WTC11 (cell line): Measurements from ENCODE around the gene VCPKMT. TPM values are rescaled to one million over a fixed set of nuclear protein-coding genes. Genes with fewer than 3 reads are reported as not detected.

ENCODE experiments used
- ATAC-seq: fragments of 200-7000 bp; cut with Tn5 transposase; 2 replicates; pipeline ENCODE4 v1.10.0; 2021; ENCODE audit warnings: mild to moderate bottlenecking, moderate library complexity
- CTCF ChIA-PET: fragments of 300-600 bp; sonication (Branson Sonifier 250); formaldehyde crosslinking; loops from one replicate; lab custom pipeline; 2021; ENCODE audit warnings: antibody characterized with exemption; lab: Charles Lee
- POLR2A ChIA-PET: fragments of 350-600 bp; sonication (Branson Sonifier 250); formaldehyde crosslinking; loops from one replicate; lab custom pipeline; 2021; ENCODE audit warnings: antibody characterized with exemption; lab: Charles Lee
- DNase-seq: peaks from one replicate; pipeline ENCODE4 v3.0.0; 2021; ENCODE audit warnings: low spot score
- H3K27ac Mint-ChIP-seq: 2 replicates; pipeline ENCODE4 v1.8.0; 2021; ENCODE audit warnings: mixed read lengths
- H3K27me3 Mint-ChIP-seq: 2 replicates; pipeline ENCODE4 v1.8.0; 2021; ENCODE audit warnings: low read depth, mild to moderate bottlenecking, moderate library complexity, mixed read lengths
- H3K36me3 Mint-ChIP-seq: 2 replicates; pipeline ENCODE4 v1.8.0; 2021; ENCODE audit warnings: mixed read lengths
- H3K4me1 Mint-ChIP-seq: 2 replicates; pipeline ENCODE4 v1.8.0; 2022; ENCODE audit warnings: mixed read lengths
- H3K4me3 Mint-ChIP-seq: 2 replicates; pipeline ENCODE4 v1.8.0; 2021; ENCODE audit warnings: mild to moderate bottlenecking, moderate library complexity, mixed read lengths
- H3K9me3 Mint-ChIP-seq: 2 replicates; pipeline ENCODE4 v1.8.0; 2021; ENCODE audit warnings: mixed read lengths
- ATF1 ChIP-seq: sonication (generic); formaldehyde crosslinking; IDR thresholded peaks from 2 replicates; pipeline ENCODE4 v1.8.1; 2023; ENCODE audit warnings: mild to moderate bottlenecking, moderate library complexity, missing genetic modification reagents
- ATF6 ChIP-seq: sonication (generic); formaldehyde crosslinking; IDR thresholded peaks from 2 replicates; pipeline ENCODE4 v1.8.1; 2023; ENCODE audit warnings: mild to moderate bottlenecking, missing genetic modification reagents
- FOXP1 ChIP-seq: sonication (generic); formaldehyde crosslinking; IDR thresholded peaks from 2 replicates; pipeline ENCODE4 v1.8.0; 2022; ENCODE audit warnings: missing genetic modification reagents, mild to moderate bottlenecking, moderate library complexity, borderline replicate concordance
- HMGA2 ChIP-seq: fragments of 250-450 bp; sonication (Bioruptor Pico); IDR thresholded peaks from 2 replicates; pipeline ENCODE4 v1.4.0; 2021; ENCODE audit warnings: mild to moderate bottlenecking, moderate library complexity
- IRF2 ChIP-seq: sonication (generic); formaldehyde crosslinking; IDR thresholded peaks from 2 replicates; pipeline ENCODE4 v1.8.0; 2022; ENCODE audit warnings: low read depth, missing genetic modification reagents, borderline replicate concordance
- JAZF1 ChIP-seq: fragments of 250-450 bp; sonication (Bioruptor Pico); IDR thresholded peaks from 2 replicates; pipeline ENCODE4 v1.9.0; 2021; ENCODE audit warnings: moderate library complexity, mild to moderate bottlenecking, inconsistent platforms
- TCF7 ChIP-seq: sonication (generic); formaldehyde crosslinking; IDR thresholded peaks from 2 replicates; pipeline ENCODE4 v1.8.0; 2022; ENCODE audit warnings: mild to moderate bottlenecking, low read depth, missing genetic modification reagents, moderate library complexity
- TEAD4 ChIP-seq: sonication (generic); formaldehyde crosslinking; IDR thresholded peaks from 2 replicates; pipeline ENCODE4 v1.8.0; 2022; ENCODE audit warnings: mild to moderate bottlenecking, missing genetic modification reagents
- ZNF219 ChIP-seq: sonication (generic); formaldehyde crosslinking; IDR thresholded peaks from 2 replicates; pipeline ENCODE4 v1.8.0; 2023; ENCODE audit warnings: missing genetic modification reagents, mild to moderate bottlenecking, borderline replicate concordance
- ZNF512 ChIP-seq: sonication (generic); formaldehyde crosslinking; IDR thresholded peaks from 2 replicates; pipeline ENCODE4 v1.8.1; 2022; ENCODE audit warnings: missing genetic modification reagents, borderline replicate concordance
- total RNA-seq: library from RNA; stranded (reverse); gene quantifications from 3 replicates; pipeline ENCODE4 v1.2.3, GENCODE V29; 2021
- TF ChIP-seq, protein P1 (sequence below): sonication (generic); formaldehyde crosslinking; IDR thresholded peaks from 2 replicates; pipeline ENCODE4 v1.8.0; 2022; ENCODE audit warnings: mild to moderate bottlenecking, missing genetic modification reagents
- TF ChIP-seq, protein P2 (sequence below): sonication (generic); formaldehyde crosslinking; IDR thresholded peaks from 2 replicates; pipeline ENCODE4 v1.8.1; 2022; ENCODE audit warnings: low read depth, missing genetic modification reagents, borderline replicate concordance
- TF ChIP-seq, protein P3 (sequence below): sonication (generic); formaldehyde crosslinking; IDR thresholded peaks from 2 replicates; pipeline ENCODE4 v1.8.1; 2023; ENCODE audit warnings: mild to moderate bottlenecking, missing genetic modification reagents, moderate library complexity
- TF ChIP-seq, protein P4 (sequence below): sonication (generic); formaldehyde crosslinking; conservative IDR thresholded peaks from 2 replicates; pipeline ENCODE4 v1.8.1; 2023; ENCODE audit warnings: mild to moderate bottlenecking, low read depth, missing genetic modification reagents, moderate library complexity

Gene VCPKMT
- total RNA-seq, 1 experiment from 2014 or later: 11.5 TPM

DNA sequence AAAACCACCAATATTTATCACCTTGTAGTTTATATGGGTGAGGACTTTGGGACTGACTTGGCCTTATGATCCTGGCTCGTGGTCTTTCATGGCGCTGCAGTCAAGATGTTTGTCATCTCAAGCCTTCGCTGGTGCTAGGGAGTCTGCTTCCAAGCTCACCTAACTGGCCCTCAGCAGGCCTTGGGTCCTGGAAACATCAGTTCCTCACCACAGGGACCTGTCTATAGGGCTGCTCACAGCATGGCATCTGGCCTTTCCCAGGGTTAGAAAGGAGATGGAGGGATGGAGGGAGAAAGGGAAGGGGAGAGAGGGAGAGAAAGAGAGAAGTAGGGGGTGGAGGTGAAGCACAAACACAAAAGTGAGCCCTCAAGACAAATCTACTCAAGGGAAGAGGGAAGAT is 31.7 kb downstream of the VCPKMT start:
- ChIA-PET POLR2A (no interaction called here), CTCF (no interaction called here)
- Mint-ChIP-seq H3K4me1 (peaks cover 8% of the 10 kb centered on the region), H3K9me3 (no peaks in the 10 kb centered on the region), H3K4me3 (no peak overlapping the region), H3K36me3 (no peaks in the 10 kb centered on the region), H3K27me3 (no peaks in the 10 kb centered on the region), H3K27ac (no peak overlapping the region)
- TF ChIP-seq, protein P1, sequence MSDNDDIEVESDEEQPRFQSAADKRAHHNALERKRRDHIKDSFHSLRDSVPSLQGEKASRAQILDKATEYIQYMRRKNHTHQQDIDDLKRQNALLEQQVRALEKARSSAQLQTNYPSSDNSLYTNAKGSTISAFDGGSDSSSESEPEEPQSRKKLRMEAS: no peak
- TF ChIP-seq, protein P2, sequence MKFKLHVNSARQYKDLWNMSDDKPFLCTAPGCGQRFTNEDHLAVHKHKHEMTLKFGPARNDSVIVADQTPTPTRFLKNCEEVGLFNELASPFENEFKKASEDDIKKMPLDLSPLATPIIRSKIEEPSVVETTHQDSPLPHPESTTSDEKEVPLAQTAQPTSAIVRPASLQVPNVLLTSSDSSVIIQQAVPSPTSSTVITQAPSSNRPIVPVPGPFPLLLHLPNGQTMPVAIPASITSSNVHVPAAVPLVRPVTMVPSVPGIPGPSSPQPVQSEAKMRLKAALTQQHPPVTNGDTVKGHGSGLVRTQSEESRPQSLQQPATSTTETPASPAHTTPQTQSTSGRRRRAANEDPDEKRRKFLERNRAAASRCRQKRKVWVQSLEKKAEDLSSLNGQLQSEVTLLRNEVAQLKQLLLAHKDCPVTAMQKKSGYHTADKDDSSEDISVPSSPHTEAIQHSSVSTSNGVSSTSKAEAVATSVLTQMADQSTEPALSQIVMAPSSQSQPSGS (CRISPR knock-in tag): no peak
- DNase-seq (no peak), ATAC-seq (no peak)

DNA sequence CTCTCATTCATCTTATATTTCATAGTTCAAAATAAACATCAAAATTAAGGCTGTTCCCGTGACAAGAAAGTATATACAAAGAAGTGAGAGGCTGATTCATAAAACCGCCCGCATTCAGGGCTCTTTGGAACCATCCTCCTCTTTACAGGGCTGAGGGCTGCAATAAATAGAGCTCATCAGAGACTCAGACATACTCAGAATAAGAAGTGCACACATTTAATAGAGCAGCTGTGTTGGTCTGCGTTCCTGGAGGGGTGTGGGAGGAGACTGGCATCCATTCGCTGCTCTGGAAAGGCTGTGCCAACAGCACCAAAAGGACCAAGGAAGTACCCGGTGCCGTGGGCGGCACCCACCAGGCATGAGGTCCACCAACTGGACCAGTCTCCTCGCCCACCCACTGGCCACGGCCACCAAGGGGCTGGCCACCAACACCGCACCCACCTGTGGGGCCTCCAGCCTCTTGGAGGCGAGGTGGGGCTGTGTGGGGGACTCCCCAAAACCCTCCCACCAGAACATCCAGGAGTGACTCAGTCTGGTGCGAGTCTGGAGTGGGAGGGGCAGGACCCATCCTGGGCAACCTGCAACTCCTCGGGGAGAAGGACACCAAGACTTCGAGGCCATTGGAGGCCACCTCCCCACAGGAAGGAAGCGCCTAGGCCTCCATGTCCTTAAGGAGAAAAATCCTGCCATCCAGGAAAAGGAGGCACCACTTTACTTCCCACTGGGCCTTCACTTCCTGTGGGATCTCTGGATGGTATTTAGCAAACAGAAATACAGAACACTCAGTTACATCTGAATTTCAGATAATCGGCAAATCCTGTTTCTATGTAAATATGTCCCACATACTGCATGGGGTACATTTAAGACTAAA is 32.7 kb downstream of the VCPKMT start:
- no peaks in the 10 kb centered on the region for H3K27me3 Mint-ChIP-seq
- ATAC-seq (no peak), DNase-seq (no peak)
- no peak overlapping the region for H3K4me3 Mint-ChIP-seq
- POLR2A ChIA-PET: no interaction called here
- H3K4me1 Mint-ChIP-seq: peaks cover 8% of the 10 kb centered on the region
- no peaks in the 10 kb centered on the region for H3K9me3 Mint-ChIP-seq
- H3K36me3 Mint-ChIP-seq: no peaks in the 10 kb centered on the region
- H3K27ac Mint-ChIP-seq: no peak overlapping the region
- CTCF ChIA-PET: no interaction called here
- TF ChIP-seq ZNF219 (CRISPR knock-in tag): no peak
- no peak for TF ChIP-seq HMGA2 (CRISPR knock-in tag)
- no peak for TF ChIP-seq IRF2 (CRISPR knock-in tag)
- no peak for TF ChIP-seq ATF6 (CRISPR knock-in tag)
- no peak for TF ChIP-seq JAZF1 (CRISPR knock-in tag)
- TF ChIP-seq, protein P3, sequence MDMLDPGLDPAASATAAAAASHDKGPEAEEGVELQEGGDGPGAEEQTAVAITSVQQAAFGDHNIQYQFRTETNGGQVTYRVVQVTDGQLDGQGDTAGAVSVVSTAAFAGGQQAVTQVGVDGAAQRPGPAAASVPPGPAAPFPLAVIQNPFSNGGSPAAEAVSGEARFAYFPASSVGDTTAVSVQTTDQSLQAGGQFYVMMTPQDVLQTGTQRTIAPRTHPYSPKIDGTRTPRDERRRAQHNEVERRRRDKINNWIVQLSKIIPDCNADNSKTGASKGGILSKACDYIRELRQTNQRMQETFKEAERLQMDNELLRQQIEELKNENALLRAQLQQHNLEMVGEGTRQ (CRISPR knock-in tag): no peak
- no peak for TF ChIP-seq FOXP1 (CRISPR knock-in tag)
- no peak for TF ChIP-seq ZNF512 (CRISPR knock-in tag)
- TF ChIP-seq, protein P4, sequence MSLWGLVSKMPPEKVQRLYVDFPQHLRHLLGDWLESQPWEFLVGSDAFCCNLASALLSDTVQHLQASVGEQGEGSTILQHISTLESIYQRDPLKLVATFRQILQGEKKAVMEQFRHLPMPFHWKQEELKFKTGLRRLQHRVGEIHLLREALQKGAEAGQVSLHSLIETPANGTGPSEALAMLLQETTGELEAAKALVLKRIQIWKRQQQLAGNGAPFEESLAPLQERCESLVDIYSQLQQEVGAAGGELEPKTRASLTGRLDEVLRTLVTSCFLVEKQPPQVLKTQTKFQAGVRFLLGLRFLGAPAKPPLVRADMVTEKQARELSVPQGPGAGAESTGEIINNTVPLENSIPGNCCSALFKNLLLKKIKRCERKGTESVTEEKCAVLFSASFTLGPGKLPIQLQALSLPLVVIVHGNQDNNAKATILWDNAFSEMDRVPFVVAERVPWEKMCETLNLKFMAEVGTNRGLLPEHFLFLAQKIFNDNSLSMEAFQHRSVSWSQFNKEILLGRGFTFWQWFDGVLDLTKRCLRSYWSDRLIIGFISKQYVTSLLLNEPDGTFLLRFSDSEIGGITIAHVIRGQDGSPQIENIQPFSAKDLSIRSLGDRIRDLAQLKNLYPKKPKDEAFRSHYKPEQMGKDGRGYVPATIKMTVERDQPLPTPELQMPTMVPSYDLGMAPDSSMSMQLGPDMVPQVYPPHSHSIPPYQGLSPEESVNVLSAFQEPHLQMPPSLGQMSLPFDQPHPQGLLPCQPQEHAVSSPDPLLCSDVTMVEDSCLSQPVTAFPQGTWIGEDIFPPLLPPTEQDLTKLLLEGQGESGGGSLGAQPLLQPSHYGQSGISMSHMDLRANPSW: no peak
- no peak for TF ChIP-seq ATF1 (CRISPR knock-in tag)
- TF ChIP-seq, protein P2 (CRISPR knock-in tag): no peak
- TF ChIP-seq TCF7: no peak
- TF ChIP-seq TEAD4 (CRISPR knock-in tag): no peak
